Osteocyte (in vitro differentiated cells): ENCODE measurements around the gene MAMLD1. TPM values are rescaled to one million over a fixed set of nuclear protein-coding genes. Genes with fewer than 3 reads are reported as not detected.

Experiments used
- DNase-seq: peaks from one replicate; pipeline ENCODE4 v3.0.0; 2021; ENCODE audit warnings: mixed read lengths; ENCODE audit not compliant: unreplicated experiment; ENCODE audit errors: extremely low spot score
- H3K27ac Mint-ChIP-seq: one replicate; pipeline ENCODE4 v1.8.0; 2021; ENCODE audit warnings: mild to moderate bottlenecking, mixed read lengths; ENCODE audit not compliant: unreplicated experiment
- H3K27me3 Mint-ChIP-seq: one replicate; pipeline ENCODE4 v1.8.0; 2021; ENCODE audit warnings: mixed read lengths; ENCODE audit not compliant: unreplicated experiment
- H3K36me3 Mint-ChIP-seq: one replicate; pipeline ENCODE4 v1.8.0; 2021; ENCODE audit warnings: mixed read lengths; ENCODE audit not compliant: unreplicated experiment
- H3K4me1 Mint-ChIP-seq: one replicate; pipeline ENCODE4 v1.8.0; 2021; ENCODE audit warnings: mixed read lengths; ENCODE audit not compliant: unreplicated experiment
- H3K4me3 Mint-ChIP-seq: one replicate; pipeline ENCODE4 v1.8.0; 2021; ENCODE audit warnings: mild to moderate bottlenecking, moderate library complexity, mixed read lengths; ENCODE audit not compliant: unreplicated experiment
- H3K9me3 Mint-ChIP-seq: one replicate; pipeline ENCODE4 v1.8.0; 2021; ENCODE audit warnings: mixed read lengths; ENCODE audit not compliant: unreplicated experiment
- CTCF ChIP-seq: fragments of 200-600 bp; sonication (generic); IDR thresholded peaks from 2 replicates; pipeline ENCODE4 v1.5.0; 2021; ENCODE audit warnings: antibody characterized with exemption, mild to moderate bottlenecking, moderate library complexity
- total RNA-seq: library from RNA; stranded (reverse); gene quantifications from 2 replicates; pipeline ENCODE4 v1.2.1, GENCODE V29; 2021

Gene MAMLD1
- total RNA-seq, 1 donor from 2014 or later = 13.2 TPM

- Mint-ChIP-seq H3K9me3 (no peaks in the 10 kb centered on the region), H3K4me1 (peaks cover 4% of the 10 kb centered on the region), H3K4me3 (no peak overlapping the region)
Observed at GRCh38 chrX:150409486-150409885, 46.4 kb downstream of the MAMLD1 start.

DNA sequence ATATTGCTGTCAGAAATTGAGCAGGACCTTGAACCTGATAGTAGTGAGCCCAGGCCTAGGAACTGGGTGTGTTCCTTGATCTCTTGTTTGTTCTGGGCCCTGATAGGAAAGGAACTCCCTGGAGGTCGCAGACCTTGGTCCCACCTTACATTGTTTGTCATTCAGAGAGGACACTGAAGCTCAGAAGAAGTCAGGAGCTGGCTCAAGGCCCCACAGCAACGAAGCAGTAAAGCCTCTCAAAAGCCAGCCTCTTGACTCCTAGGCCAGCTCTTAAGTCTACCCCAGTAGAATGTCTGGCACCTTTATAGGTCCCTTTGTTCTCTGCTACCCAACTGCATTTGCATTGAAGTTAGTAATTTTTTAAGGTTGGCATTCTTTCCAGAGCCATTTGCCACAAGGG, 46.8 kb downstream of the MAMLD1 start:
- H3K4me3 Mint-ChIP-seq = no peak overlapping the region
- H3K4me1 Mint-ChIP-seq = peaks cover 2% of the 10 kb centered on the region
- H3K27me3 Mint-ChIP-seq = no peaks in the 10 kb centered on the region
- H3K36me3 Mint-ChIP-seq = no peaks in the 10 kb centered on the region
- no peaks in the 10 kb centered on the region for H3K9me3 Mint-ChIP-seq
- TF ChIP-seq CTCF = no peak
- no peak for DNase-seq
- H3K27ac Mint-ChIP-seq = no peak overlapping the region

More at GRCh38 chrX:150409486-150409885, 46.4 kb downstream of the MAMLD1 start:
- Mint-ChIP-seq H3K27me3 (no peaks in the 10 kb centered on the region), H3K36me3 (no peaks in the 10 kb centered on the region), H3K27ac (no peak overlapping the region)
- no peak for DNase-seq
- TF ChIP-seq CTCF = no peak

DNA sequence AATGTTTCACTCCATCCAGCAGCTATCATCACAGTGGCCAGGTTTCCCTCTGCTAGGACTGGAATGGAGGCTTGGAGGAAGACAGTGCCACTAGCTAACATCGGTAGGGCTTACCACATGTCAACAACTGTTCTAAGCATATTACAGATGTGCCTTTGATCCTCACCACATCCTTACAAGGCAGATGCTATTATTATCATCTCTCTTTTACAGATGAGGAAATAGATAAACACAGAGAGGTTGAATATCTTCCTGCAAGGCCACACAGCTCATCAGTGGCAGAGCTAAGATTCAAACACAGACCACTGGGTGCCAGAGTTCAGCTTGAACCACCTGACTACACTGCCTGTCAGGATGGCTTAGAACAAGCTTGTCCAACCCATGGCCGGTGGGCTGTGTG, 47.4 kb downstream of the MAMLD1 start:
- no peak overlapping the region for H3K4me3 Mint-ChIP-seq
- H3K4me1 Mint-ChIP-seq = no peaks in the 10 kb centered on the region
- DNase-seq = no peak
- no peaks in the 10 kb centered on the region for H3K27me3 Mint-ChIP-seq
- no peaks in the 10 kb centered on the region for H3K9me3 Mint-ChIP-seq
- TF ChIP-seq CTCF = no peak
- no peaks in the 10 kb centered on the region for H3K36me3 Mint-ChIP-seq
- no peak overlapping the region for H3K27ac Mint-ChIP-seq

GRCh38 chrX:150411656-150412055, 48.5 kb downstream of the MAMLD1 start:
- Mint-ChIP-seq H3K36me3 (no peaks in the 10 kb centered on the region), H3K9me3 (no peaks in the 10 kb centered on the region), H3K27me3 (no peaks in the 10 kb centered on the region), H3K4me1 (no peaks in the 10 kb centered on the region), H3K4me3 (no peak overlapping the region), H3K27ac (no peak overlapping the region)
- no peak for TF ChIP-seq CTCF
- no peak for DNase-seq

DNA sequence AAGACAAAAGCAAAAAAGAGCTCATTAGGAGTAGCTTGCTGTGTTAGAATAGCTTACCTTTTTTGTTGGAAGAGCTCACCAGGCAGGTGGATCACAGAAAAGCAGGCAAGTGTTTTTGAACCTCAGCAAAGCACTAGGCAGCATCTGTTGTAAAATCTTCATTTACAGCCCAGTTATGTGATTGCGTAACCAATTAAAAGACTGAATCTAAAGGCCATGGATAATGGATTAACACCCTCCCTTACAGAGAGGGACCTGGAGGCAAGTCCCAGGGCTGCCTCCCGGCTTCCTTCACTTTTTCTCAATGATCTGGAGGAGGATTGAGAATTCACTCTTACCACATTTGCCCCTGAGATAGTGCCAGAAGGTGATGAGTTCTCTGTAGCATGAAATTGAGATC, 51.1 kb downstream of the MAMLD1 start:
- Mint-ChIP-seq H3K27me3 (no peaks in the 10 kb centered on the region), H3K9me3 (no peaks in the 10 kb centered on the region), H3K27ac (no peak overlapping the region), H3K4me3 (no peak overlapping the region), H3K4me1 (no peaks in the 10 kb centered on the region), H3K36me3 (no peaks in the 10 kb centered on the region)
- no peak for DNase-seq
- TF ChIP-seq CTCF = no peak
